Ascending aorta (tissue), 2 donors: ENCODE results near the gene CACNA1D. TPM values are rescaled to one million over a fixed set of nuclear protein-coding genes. Genes with fewer than 3 reads are reported as not detected.
"Not testable (repeated sequence)": the region's sequence is repeated elsewhere in the genome, so short reads cannot be mapped to it uniquely, and the experiment has no call there.

Source experiments
- DNase-seq, 2 donors: peaks; one replicate each; pipeline ENCODE4 v3.0.0-alpha.2; 2019; ENCODE audit warnings: low spot score in 2 of 2
- H3K27ac ChIP-seq, 2 donors: fragments of 200-600 bp; sonication (generic); one replicate each; pipeline ENCODE4 v1.5.1; 2016 to 2017; ENCODE audit warnings: mild to moderate bottlenecking in 1 of 2
- H3K27me3 ChIP-seq: fragments of 200-600 bp; sonication (generic); one replicate; pipeline ENCODE4 v1.5.1; 2017
- H3K36me3 ChIP-seq, 2 donors: fragments of 200-600 bp; sonication (generic); one replicate each; pipeline ENCODE4 v1.5.1; 2016
- H3K4me1 ChIP-seq, 2 donors: fragments of 200-600 bp; sonication (generic); one replicate each; pipeline ENCODE4 v1.5.1; 2016 to 2017; ENCODE audit warnings: mild to moderate bottlenecking in 1 of 2
- H3K4me3 ChIP-seq, 2 donors: fragments of 200-600 bp; sonication (generic); one replicate each; pipeline ENCODE4 v1.5.1; 2016 to 2017; ENCODE audit warnings: mild to moderate bottlenecking in 1 of 2
- H3K9me3 ChIP-seq, 2 donors: fragments of 200-600 bp; sonication (generic); one replicate each; pipeline ENCODE4 v1.5.1; 2016
- CTCF ChIP-seq, 3 experiments: fragments of 200-600 bp in 2 of 3; fragments of 450-650 bp in 1 of 3; sonication (generic) in 2 of 3; IDR thresholded peaks; one replicate each; pipeline ENCODE4 v1.5.1; 2016 to 2019; ENCODE audit warnings: antibody characterized with exemption in 3 of 3, mild to moderate bottlenecking in 1 of 3, moderate library complexity in 1 of 3
- intact Hi-C: fragments of 100-400 bp; cut with DNase I; formaldehyde crosslinking; loops from one replicate; pipeline ENCODE4 v1.15.1; 2023
- total RNA-seq: library from RNA; depleted of rRNA; stranded (reverse); fragments of >200 nt; gene quantifications from one replicate; pipeline ENCODE4 v1.1.0, GENCODE V29; 2016

Gene CACNA1D
- total RNA-seq, 1 donor from 2014 or later = 0.43 TPM

GRCh38 chr3:53657651-53658050 is 163.2 kb downstream of the CACNA1D start:
- DNase-seq = no peak
- intact Hi-C loops = no loop called here
- H3K27ac ChIP-seq = no peak overlapping the region

GRCh38 chr3:53658613-53659193 is 164.3 kb downstream of the CACNA1D start:
- Histone ChIP-seq H3K4me1 (no peaks in the 10 kb centered on the region), H3K4me3 (no peak overlapping the region), H3K27me3 (no peaks in the 10 kb centered on the region), H3K27ac (no peak overlapping the region), H3K9me3 (no peaks in the 10 kb centered on the region), H3K36me3 (no peaks in the 10 kb centered on the region)
- intact Hi-C loops = no loop called here
- no peak for DNase-seq
- TF ChIP-seq CTCF (IDR thresholded peaks at IDR 0.05) = no peak

More at GRCh38 chr3:53657651-53658050, 163.2 kb downstream of the CACNA1D start:
- no peaks in the 10 kb centered on the region for H3K27me3 ChIP-seq
- H3K4me3 ChIP-seq = no peak overlapping the region
- H3K36me3 ChIP-seq = no peaks in the 10 kb centered on the region
- no peaks in the 10 kb centered on the region for H3K9me3 ChIP-seq
- no peak for TF ChIP-seq CTCF (IDR thresholded peaks at IDR 0.05)
- H3K4me1 ChIP-seq = no peaks in the 10 kb centered on the region

GRCh38 chr3:53659996-53660395 is 165.6 kb downstream of the CACNA1D start:
- Histone ChIP-seq H3K27me3 (no peaks in the 10 kb centered on the region), H3K9me3 (no peaks in the 10 kb centered on the region), H3K36me3 (no peaks in the 10 kb centered on the region), H3K27ac (no peak overlapping the region), H3K4me3 (no peak overlapping the region), H3K4me1 (no peaks in the 10 kb centered on the region)
- no peak for TF ChIP-seq CTCF (IDR thresholded peaks at IDR 0.05)
- intact Hi-C loops = no loop called here
- DNase-seq = no peak

GRCh38 chr3:53661480-53661879 is 167.1 kb downstream of the CACNA1D start:
- TF ChIP-seq CTCF (IDR thresholded peaks at IDR 0.05) = no peak
- Histone ChIP-seq H3K36me3 (no peaks in the 10 kb centered on the region), H3K9me3 (no peaks in the 10 kb centered on the region), H3K27ac (no peak overlapping the region), H3K4me3 (no peak overlapping the region), H3K4me1 (no peaks in the 10 kb centered on the region), H3K27me3 (no peaks in the 10 kb centered on the region)
- intact Hi-C loops = no loop called here
- DNase-seq = no peak

GRCh38 chr3:53664812-53665211 is 170.4 kb downstream of the CACNA1D start:
- DNase-seq, intact Hi-C loops, H3K27me3 ChIP-seq, H3K4me1 ChIP-seq, H3K36me3 ChIP-seq, H3K27ac ChIP-seq, H3K4me3 ChIP-seq, H3K9me3 ChIP-seq: not testable (repeated sequence)

GRCh38 chr3:53665608-53666425 is 171.4 kb downstream of the CACNA1D start:
- intact Hi-C loops = no loop called here
- no peaks in the 10 kb centered on the region for H3K9me3 ChIP-seq
- H3K36me3 ChIP-seq = no peaks in the 10 kb centered on the region
- H3K27ac ChIP-seq = no peak overlapping the region
- no peak for TF ChIP-seq CTCF (IDR thresholded peaks at IDR 0.05)
- H3K27me3 ChIP-seq = no peaks in the 10 kb centered on the region
- H3K4me1 ChIP-seq = no peaks in the 10 kb centered on the region
- DNase-seq = no peak
- no peak overlapping the region for H3K4me3 ChIP-seq
